Activated naive CD4-positive, alpha-beta T cell treated with Interleukin-2 at 50 U/mL for 16 hours (primary cell): ENCODE measurements around the gene USP4.
"Not testable (repeated sequence)": the region's sequence is repeated elsewhere in the genome, so short reads cannot be mapped to it uniquely, and the experiment has no call there.

ENCODE experiments used
- DNase-seq: peaks from one replicate; pipeline ENCODE4 v3.0.0-alpha.2; 2020

USP4 gene

GRCh38 chr3:49244581-49245205, 95.2 kb downstream of the USP4 start:
- no peak for DNase-seq

GRCh38 chr3:49240091-49240490, 99.8 kb downstream of the USP4 start:
- DNase-seq: not testable (repeated sequence)

GRCh38 chr3:49238274-49239127, 101.4 kb downstream of the USP4 start:
- no peak for DNase-seq

- no peak for DNase-seq
Measured at GRCh38 chr3:49237344-49237743, 102.5 kb downstream of the USP4 start.

GRCh38 chr3:49236226-49236625, 103.6 kb downstream of the USP4 start:
- DNase-seq: no peak

GRCh38 chr3:49228817-49229216, 111.0 kb downstream of the USP4 start:
- DNase-seq: not testable (repeated sequence)
